Frontal cortex (tissue), 4 donors: ENCODE measurements around the gene PILRB. TPM values are rescaled to one million over a fixed set of nuclear protein-coding genes. Genes with fewer than 3 reads are reported as not detected.

ENCODE experiments used
- DNase-seq, 2 donors: peaks; one replicate each; pipeline ENCODE4 v3.0.0; 2012; ENCODE audit warnings: low spot score in 2 of 2
- FAIRE-seq: peaks from 2 replicates; lab custom pipeline; 2012; peaks lifted over from hg19 to GRCh38; lab: Jason Lieb, UNC
- small RNA-seq: library from RNA; depleted of rRNA; stranded (forward); fragments of <200 nt; gene quantifications from one replicate; pipeline ENCODE3, GENCODE V24; 2014
- total RNA-seq: library from RNA; depleted of rRNA; stranded (reverse); fragments of >200 nt; gene quantifications from one replicate; pipeline ENCODE4 v1.2.3, GENCODE V29; 2014
- donor health status: control.
- donor health status: control.
- donor health status: control.

The PILRB gene
- total RNA-seq, 1 donor from 2014 or later = 9.0 TPM

DNA sequence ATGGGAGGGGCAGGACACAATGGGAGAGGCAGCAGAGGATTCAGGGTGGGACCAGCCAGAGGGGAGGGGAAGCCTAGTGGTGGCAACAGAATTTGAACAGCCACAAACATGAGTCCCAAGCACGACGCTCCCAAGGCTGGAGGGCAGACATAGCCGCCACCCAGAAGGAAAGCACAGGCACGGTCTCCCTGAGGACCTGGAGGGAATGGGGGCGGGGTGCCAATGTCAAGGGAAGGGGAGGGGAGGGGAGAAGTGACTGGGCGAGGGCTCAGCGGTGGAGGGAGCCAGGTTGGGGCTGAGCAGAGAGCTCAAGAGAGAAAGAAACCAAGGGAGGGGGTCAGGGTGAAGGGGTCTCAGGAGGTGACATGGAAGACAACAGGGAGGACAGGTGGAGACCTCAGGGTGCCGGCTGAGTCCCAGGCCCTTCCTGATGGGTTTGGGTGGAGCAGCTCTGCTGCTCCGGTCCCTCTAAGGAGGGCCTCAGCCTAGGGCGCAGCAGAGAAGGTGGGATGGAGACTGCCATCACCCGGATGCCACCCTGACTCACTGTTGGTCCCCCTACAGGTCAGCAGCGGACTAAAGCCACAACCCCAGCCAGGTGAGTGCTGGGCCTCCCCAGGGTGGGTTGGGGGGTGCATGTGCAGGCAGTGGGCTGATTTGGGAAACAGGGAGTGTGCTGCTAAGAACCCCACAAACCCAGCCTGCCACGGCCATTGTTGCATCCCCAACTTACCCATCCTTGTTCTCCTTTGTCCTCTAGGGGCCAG lies 39.6 kb downstream of the PILRB start:
- FAIRE-seq = no peak
- DNase-seq = no peak

DNA sequence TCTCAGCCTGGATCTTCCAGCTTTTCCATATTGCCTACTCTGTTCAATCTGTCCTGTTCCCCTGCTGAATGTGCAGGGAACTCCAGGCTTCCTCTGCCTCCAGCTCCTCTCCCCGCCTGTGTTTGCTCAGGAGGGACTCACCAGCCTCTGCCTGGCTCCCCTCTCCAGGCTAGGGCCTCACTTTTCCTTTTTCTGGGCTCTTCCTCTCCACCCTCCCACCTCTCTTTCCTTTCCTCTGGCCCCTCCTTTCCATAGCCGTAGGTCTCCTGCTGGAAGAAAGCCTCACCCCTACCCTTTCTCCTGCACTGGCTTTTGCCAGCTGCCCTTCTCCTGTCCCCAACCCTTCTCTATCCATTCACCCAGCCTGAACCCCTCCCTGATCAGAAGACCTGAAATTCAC lies 40.3 kb downstream of the PILRB start:
- FAIRE-seq (no peak), DNase-seq (no peak)

GRCh38 chr7:100400041-100400440 lies 42.1 kb downstream of the PILRB start:
- FAIRE-seq (no peak), DNase-seq (no peak)

- DNase-seq = no peak
- no peak for FAIRE-seq
These were observed 42.7 kb downstream of the PILRB start for GRCh38 chr7:100400656-100401055.

DNA sequence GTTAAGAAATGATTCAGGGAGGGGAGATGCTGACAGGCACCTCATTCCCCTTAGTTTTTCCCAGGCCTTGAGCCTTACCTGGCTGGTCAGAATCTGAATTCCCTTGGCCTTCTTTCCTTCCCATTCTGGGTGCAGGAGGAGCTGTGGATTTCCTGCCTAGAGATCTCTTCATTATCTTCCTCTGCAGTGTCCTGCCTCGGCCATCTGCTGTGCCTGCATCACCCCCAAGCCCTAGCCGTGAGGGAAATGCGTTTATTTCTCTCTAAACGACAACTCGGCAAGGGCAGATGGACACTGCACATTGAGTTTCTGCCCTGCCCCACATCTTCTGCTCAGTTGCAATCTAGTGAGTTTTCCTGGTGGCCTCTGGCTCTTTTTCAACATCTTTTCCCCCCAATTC lies 43.9 kb downstream of the PILRB start:
- DNase-seq (no peak), FAIRE-seq (no peak)

GRCh38 chr7:100402241-100402640 lies 44.3 kb downstream of the PILRB start:
- FAIRE-seq = no peak
- DNase-seq = no peak

GRCh38 chr7:100406767-100407166 lies 48.9 kb downstream of the PILRB start:
- FAIRE-seq = no peak
- no peak for DNase-seq

- peak in 1 of 2 donors; percentile 49 for DNase-seq
- FAIRE-seq = no peak
These were observed 49.6 kb downstream of the PILRB start for GRCh38 chr7:100407285-100408180.

- DNase-seq (no peak), FAIRE-seq (no peak)
These were observed 53.2 kb downstream of the PILRB start for GRCh38 chr7:100411101-100411500.

DNA sequence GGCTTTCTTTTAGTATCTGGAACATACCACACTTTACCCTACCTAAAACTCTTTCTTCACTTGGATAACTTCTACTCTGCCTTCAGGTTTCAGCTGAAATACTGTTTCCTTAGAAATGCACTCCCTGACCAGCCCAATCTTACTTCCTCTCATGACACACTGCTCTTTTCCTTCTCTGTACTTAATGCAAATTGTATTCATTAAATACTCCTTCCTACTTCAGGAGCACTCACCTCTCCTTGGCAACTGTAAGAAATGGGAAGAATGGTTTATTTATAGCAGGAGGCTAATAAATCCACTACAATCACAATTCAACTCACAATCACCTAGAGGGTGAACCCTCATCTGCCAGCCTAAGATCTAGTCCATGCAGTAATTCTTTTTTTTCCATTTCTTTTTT lies 55.4 kb downstream of the PILRB start:
- DNase-seq (no peak), FAIRE-seq (no peak)

DNA sequence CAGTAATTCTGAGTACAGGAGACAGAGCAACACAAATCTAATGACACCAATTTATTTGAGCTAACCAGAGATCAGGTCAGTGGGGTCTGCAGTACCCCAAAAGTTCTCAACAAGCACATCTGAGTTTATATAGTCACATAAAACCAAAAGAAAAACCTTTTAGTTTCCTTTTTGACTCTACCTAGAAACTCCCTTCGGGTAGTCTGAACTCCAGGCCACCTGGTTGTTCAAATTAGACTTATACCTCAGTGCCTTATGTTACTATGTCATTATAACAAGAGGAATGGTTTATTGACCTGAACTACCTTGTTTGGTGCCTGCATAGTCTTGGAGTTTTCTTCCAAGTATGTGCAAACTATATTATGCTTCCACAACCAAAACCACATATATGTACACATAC lies 56.0 kb downstream of the PILRB start:
- DNase-seq (no peak), FAIRE-seq (no peak)

GRCh38 chr7:100415448-100415847 lies 57.5 kb downstream of the PILRB start:
- FAIRE-seq (no peak), DNase-seq (no peak)

Small RNA genes lying within 50 kb of the gene (small RNA-seq; reads per million reads assigned to genes)
- gene RF00019 = not detected

Other genes with a start within 250 kb of the PILRB start
- 17.5 TPM for gene TAF6, start 238.8 kb upstream of the PILRB start, total RNA-seq
- gene CNPY4, start 238.5 kb upstream of the PILRB start, total RNA-seq = 17.1 TPM
- 4.9 TPM for gene MBLAC1, start 231.2 kb upstream of the PILRB start, total RNA-seq
- 34.6 TPM for gene LAMTOR4, start 209.2 kb upstream of the PILRB start, total RNA-seq
- gene TRAPPC14, start 199.4 kb upstream of the PILRB start, total RNA-seq = 16.3 TPM
- gene GAL3ST4, start 189.5 kb upstream of the PILRB start, total RNA-seq = 2.0 TPM
- gene GPC2, start 180.7 kb upstream of the PILRB start, total RNA-seq = 75.0 TPM
- 1.2 TPM for gene STAG3, start 180.2 kb upstream of the PILRB start, total RNA-seq
- not detected for gene PVRIG, start 138.2 kb upstream of the PILRB start, total RNA-seq
- gene SPDYE3, start 50.4 kb upstream of the PILRB start, total RNA-seq = not detected
- gene PILRA, start 15.4 kb downstream of the PILRB start, total RNA-seq = 0.82 TPM
- 2.0 TPM for gene ZCWPW1, start 70.6 kb downstream of the PILRB start, total RNA-seq
- gene MEPCE, start 71.7 kb downstream of the PILRB start, total RNA-seq = 27.7 TPM
- 7.3 TPM for gene PPP1R35, start 78.4 kb downstream of the PILRB start, total RNA-seq
- gene SPACDR, start 106.1 kb downstream of the PILRB start, total RNA-seq = not detected
- gene TSC22D4, start 121.1 kb downstream of the PILRB start, total RNA-seq = 7.3 TPM
- gene NYAP1, start 125.8 kb downstream of the PILRB start, total RNA-seq = 55.0 TPM
- gene AGFG2, start 181.1 kb downstream of the PILRB start, total RNA-seq = 2.0 TPM
- gene SAP25, start 215.8 kb downstream of the PILRB start, total RNA-seq = not detected
- 6.1 TPM for gene LRCH4, start 228.0 kb downstream of the PILRB start, total RNA-seq
- gene FBXO24, start 228.2 kb downstream of the PILRB start, total RNA-seq = 0.41 TPM
- 3.3 TPM for gene PCOLCE, start 244.2 kb downstream of the PILRB start, total RNA-seq